ENCODE measurements around the gene ING1.
"Not testable (repeated sequence)": the region's sequence is repeated elsewhere in the genome, so short reads cannot be mapped to it uniquely, and the experiment has no call there.

The ING1 gene

DNA sequence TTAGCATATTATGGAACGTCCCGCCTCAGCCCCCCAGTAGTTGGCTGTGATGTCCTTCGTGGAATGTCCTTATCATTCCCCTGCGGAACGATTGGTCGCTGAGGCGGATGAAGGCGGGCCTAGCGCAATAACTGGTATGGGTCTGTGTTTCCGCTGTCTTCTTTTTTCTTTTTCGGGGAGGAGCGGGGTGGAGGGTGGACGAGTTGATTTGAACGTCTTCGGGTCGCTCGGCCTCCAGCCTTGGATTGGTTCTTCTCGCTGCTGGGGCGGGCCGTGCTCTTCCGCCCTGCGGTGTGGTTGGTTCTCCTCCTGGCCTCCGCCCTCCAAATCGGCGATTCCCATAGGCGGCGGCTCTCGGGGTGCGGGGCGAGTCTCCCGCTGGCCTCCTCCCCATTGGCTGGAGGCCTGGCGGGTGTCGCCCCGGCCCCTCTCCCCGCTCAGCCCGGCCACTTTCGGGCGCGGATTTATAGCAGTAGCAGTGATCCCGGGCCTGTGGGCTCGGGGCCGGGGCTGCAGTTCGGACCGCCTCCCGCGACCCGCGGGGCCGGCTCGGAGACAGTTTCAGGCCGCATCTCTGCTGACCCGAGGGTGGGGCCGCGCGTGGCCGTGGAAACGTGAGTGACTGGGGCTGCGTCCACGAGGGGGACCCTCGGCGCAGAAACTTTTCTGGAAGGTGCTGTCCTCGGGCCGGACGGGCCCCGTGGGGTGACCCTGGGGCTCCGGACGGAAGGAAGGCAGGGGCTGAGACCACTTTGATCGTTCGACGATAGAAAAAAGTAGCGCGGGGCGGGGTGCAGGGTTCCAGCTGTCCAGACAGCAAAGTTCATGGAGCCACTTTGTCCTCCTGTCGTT lies 2.1 kb downstream of the ING1 start:
- DNase-seq (ENCODE audit: low read depth), result peak; percentile 94

DNA sequence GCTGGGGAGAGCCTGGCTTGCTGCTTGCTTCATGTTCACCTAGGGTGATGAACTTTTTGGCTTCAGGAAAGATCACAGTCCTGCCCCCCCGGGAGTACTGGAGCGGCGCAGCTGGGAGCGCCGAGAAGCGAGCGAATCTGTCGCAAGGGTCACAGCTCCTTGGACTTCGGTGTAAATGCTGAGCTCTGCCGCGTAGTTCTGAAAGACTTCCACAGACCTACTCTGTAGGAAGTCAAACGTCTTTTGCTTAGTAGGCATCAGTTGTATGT lies 2.7 kb downstream of the ING1 start:
- DNase-seq (ENCODE audit: low read depth), result no peak

DNA sequence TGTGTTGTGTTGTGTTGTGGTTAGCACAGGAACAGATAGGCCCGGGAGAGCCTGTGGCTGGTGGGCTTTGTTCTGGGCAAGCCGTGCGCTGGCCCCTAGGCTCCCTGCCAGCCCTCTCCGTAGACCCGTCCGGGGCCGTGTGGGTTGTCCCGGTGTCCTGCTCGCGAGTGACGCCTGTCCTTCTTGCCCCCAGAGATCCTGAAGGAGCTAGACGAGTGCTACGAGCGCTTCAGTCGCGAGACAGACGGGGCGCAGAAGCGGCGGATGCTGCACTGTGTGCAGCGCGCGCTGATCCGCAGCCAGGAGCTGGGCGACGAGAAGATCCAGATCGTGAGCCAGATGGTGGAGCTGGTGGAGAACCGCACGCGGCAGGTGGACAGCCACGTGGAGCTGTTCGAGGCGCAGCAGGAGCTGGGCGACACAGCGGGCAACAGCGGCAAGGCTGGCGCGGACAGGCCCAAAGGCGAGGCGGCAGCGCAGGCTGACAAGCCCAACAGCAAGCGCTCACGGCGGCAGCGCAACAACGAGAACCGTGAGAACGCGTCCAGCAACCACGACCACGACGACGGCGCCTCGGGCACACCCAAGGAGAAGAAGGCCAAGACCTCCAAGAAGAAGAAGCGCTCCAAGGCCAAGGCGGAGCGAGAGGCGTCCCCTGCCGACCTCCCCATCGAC lies 5.7 kb downstream of the ING1 start:
- DNase-seq (ENCODE audit: low read depth), result no peak

DNA sequence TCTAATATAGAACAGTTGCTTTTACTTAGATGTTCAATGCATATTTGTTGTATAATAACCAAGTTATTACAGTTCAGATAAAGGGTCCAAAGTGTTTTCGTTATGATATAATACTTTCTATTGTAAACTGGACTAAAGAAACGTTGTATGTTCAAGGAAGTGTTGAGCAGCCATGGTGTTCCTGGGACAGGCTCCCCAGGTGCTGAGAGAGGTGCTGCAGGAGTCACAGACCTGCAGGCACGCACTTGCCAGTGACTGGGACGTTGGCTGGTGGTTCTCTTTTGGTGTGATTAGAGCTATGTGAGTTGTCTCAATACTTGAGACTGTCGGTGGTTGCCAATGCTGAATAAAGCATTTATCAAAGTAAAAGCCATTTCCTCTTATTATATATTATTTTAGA lies 9.5 kb downstream of the ING1 start:
- DNase-seq (ENCODE audit: low read depth), result no peak

DNA sequence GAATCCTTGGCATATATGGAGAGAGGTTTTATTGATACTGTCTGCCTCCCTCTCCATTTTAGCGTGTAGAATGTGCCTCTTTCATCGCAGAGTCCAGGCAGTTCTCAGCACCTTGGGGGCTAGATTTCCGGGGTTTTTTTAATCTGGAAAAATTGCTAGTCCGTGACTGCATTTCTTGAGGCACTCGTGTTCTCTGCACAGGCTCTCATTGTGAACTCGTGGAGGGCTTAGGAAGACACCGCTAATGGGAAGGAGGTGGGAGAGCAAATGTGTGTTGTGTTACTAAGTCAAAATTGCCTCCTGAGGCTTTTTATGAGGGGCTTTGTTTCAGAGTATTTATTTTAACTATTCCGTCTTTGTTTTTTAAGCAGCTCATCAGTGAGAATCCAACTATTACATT lies 10.1 kb downstream of the ING1 start:
- no peak for DNase-seq (ENCODE audit: low read depth)

DNA sequence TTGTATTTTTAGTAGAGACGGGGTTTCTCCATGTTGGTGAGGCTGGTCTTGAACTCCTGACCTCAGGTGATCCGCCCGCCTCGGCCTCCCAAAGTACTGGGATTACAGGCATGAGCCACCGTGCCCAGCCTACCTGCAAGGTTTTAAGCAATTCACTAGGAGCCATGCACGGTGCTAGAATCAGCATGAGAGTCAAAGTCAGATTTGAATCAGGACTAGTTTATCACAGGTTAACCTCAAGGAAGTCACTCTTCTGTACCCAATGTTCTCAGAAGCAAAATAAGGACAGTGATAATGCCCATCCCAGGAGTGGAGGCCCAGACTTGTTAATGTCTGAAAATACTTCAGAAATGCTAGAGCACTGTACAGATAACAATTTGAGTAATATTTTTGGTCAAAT lies 12.7 kb downstream of the ING1 start:
- not testable (repeated sequence) for DNase-seq (ENCODE audit: low read depth)

DNA sequence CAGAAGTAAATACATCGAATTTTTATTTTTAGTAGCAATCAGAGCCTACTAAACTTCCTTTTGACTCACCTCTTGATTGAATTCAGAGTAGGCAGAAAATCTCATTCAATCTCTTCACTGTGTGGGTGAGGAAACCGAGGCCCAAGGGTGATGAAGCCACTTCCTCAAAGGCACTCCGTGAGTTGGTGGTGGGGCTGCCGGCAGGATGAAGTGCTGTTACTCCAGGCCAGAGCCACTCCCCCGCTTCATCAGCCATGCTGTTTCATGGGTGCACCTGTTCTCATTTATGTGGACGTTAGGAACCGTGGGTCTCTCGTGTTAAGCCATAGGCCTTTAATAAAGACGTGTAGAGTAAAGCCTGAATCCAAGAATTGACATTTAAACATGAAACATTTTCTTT lies 13.2 kb downstream of the ING1 start:
- DNase-seq (ENCODE audit: low read depth), result peak; percentile 40

DNA sequence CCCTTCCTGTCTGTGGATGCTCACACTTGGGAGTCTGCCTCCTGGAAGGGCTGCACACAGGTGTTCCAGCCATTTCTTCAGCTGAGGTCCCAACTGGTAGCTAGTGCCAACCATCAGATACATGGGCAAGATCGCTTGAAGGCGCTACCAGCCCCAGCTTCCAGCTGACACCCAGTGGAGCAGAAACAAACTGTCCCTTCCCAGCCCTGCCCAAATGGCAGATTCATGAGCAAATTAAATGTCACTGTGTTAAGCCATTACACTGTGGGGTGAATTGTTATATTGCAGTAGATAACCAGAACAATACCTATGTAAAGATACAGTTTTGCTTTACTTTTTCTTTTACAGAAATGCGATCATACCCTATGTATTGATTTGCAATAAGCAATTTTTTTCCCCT lies 17.6 kb downstream of the ING1 start:
- no peak for DNase-seq (ENCODE audit: low read depth)

DNA sequence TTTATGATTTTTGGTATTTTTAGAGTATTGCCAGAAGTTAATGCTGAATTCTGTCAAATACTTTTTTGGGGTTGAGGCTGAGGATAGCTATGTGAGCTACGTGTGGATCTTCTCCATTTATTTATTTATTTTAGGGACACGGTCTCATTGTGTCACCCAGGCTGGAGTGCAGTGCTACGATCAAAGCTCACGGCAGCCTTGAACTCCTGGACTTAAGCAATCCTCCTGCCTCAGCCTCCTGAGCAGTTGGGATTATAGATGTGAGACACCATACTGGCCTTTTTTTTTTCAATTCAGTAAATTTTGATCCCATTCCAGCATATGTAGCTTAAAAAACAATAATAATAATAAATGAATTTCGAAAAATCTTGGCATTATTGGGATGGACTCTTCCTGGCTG lies 21.1 kb downstream of the ING1 start:
- DNase-seq (ENCODE audit: low read depth), result no peak

DNA sequence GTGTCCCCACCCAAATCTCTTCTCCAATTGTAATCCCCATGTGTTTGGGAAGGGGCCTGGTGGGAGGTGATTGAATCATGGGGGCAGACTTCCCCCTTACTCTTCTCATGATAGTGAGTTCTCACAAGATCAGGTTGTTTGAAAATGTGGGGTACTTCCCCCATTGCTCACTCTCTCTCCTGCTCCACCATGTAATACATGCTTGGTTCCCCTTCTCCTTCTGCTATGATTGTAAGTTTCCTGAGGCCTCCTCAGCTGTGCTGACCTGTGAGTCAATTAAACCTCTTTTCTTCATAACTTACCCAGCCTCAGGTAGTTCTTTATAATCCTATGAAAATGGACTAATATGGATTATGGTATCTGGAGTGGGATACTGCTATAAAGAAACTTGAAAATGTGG lies 24.1 kb downstream of the ING1 start:
- no peak for DNase-seq (ENCODE audit: low read depth)

DNA sequence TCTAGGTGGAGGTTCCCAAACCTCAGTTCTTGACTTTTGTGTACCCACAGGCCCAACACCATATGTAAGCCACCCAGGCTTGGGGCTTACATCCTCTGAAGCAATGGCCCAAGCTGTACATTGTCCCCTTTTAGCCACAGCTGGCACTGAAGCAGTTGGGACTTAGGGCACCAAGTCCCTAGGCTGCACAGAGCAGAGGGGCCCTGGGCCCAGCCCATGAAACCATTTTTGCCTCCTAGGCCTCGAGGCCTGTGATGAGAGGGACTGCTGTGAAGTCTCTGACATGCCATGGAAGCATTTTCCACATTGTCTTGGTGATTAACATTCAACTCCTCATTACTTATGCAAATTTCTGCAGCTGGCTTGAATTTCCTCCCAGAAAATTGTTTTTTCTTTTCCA lies 30.2 kb downstream of the ING1 start:
- no peak for DNase-seq (ENCODE audit: low read depth)

DNA sequence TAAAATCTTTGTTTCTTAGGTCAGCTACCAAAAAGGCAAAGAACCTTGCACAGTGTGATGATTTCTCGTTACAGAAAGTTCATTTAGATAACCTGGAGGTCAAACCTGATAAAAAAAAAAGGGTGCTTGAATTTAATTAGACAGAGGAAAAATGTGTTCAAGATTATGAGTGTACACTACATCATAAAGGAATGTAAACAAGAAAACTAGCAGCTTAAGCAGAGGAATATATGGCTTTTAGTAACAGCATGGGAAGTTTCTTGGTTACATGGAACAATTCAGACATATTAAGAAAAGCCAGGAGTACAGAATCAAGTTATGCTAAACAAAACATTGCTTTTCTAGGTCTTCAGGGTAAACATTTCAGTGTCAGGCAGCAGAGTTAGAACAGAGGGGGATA lies 32.9 kb downstream of the ING1 start:
- DNase-seq (ENCODE audit: low read depth), result no peak

DNA sequence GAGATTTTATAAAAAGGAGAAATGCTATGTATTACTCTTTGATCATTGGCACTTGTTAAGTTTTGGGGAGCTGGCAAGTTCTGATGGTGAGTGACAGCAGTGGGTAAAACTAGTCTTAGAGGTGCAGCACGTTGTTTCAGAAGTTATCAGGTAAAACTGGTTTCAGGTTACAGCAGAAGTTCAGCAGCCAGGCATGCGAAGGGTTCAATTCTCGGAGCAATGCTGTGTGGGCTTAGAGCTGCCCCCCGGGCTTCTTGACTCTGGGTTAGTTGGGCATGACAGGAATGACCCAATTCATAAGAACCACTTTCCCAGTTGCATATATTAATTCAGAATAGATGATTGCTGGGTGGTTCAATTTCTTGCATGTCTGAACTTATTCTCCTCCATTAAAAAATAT lies 34.8 kb downstream of the ING1 start:
- DNase-seq (ENCODE audit: low read depth), result no peak

DNA sequence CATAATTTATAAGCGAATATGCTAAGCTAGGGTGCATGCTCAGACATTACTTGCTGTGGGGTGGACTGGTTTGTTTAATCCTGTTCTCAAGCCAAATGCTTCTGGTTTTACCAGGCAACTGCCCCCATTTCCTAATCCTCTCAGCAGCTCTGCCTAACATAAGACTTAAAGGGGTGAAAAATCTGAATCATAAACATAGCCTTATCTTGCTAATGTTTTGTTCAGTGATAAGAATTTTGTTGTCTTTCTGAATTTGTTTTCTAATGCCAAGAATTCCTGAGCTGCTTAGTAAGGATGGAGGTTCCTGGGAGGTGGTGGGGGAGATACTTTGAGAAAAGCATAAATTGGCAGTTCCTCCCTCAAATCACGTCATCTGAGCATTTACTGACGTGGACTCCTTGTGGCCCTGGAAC lies 42.7 kb downstream of the ING1 start:
- no peak for DNase-seq (ENCODE audit: low read depth)

DNA sequence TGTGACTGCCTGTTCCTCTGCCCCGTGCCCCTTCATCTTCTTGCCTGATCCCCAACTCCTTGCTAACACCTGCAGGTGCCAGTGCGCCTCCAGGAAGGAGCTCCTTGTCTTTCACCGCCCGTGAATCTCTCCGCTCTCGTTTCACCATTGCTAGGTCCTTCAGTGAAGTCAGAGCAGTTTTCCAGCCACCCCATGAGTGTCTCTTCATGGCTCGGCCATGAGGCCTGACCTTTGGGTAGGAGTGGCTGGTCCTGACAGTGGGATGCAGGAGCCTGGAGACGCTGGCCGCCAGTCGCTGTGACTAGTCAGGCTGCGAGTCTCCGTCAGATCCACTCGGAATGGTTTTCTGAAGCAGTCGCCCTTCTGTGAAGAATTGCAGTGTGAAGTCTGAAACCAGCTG lies 43.8 kb downstream of the ING1 start:
- DNase-seq (ENCODE audit: low read depth), result no peak

DNA sequence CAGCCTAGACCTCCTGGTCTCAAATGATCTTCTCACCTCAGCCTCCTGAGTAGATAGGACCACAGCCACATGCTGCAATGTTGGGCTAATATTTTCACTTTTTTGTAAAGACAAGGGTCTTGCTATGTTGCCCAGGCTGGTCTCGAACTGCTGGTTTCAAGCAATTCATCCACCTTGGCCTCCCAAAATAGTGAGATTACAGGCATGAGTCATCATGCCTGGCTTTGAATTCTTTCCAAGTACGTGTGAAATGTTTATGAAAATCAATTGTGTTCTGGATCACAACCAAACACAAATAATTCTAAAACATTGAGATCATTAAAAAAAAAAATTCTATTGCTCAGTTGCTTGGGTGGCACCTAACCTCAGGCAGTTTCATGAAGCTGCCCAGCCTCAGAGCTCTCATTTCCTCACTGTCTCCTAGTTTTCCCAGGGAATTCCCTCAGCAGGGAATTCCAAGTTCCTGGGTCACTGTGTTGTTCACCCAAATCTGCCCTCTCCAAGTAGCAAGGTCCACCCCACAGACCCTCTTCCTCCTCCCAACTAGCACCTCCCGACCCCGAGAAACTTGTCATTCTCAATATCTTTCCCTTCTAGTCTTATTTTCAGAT lies 44.8 kb downstream of the ING1 start:
- no peak for DNase-seq (ENCODE audit: low read depth)

DNA sequence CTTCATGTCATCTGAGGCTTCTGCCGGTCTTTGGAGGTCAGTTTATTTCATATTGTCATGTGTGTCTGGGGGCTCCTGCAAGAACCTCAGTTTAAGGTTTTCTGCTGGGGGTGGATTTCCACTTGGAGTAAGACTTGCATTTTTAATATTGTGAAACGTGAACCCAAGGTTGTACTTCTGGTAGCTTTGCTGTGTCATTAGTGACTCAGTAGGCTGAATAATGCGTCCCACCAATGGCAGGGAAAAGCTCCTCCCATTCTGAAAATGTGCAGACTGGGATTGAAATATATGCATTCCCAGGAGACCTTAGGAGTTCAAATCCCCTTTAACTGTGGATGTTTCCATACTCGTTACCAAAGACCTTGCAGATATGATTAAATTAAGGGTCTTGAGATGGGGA lies 46.2 kb downstream of the ING1 start:
- DNase-seq (ENCODE audit: low read depth), result no peak

DNA sequence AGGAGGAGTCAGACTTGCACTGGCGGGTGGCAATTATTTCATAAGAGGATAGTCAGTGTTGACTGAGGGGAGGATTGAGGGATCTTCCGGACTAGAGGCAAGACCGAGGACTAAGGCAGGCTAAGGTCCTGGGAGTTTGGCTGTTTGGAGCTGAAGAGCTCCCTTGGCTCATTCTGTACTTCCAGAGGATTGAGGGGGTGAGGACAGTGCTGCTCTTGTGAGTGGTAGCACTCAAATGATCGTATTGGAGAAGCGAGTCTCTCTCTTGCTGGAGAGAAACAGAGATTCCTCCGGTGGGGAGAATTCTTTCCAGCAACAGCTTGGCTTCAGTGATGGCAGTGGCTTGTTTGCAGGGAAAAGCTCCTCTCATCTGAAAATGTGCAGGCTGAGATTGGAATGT lies 47.1 kb downstream of the ING1 start:
- DNase-seq (ENCODE audit: low read depth), result no peak

DNA sequence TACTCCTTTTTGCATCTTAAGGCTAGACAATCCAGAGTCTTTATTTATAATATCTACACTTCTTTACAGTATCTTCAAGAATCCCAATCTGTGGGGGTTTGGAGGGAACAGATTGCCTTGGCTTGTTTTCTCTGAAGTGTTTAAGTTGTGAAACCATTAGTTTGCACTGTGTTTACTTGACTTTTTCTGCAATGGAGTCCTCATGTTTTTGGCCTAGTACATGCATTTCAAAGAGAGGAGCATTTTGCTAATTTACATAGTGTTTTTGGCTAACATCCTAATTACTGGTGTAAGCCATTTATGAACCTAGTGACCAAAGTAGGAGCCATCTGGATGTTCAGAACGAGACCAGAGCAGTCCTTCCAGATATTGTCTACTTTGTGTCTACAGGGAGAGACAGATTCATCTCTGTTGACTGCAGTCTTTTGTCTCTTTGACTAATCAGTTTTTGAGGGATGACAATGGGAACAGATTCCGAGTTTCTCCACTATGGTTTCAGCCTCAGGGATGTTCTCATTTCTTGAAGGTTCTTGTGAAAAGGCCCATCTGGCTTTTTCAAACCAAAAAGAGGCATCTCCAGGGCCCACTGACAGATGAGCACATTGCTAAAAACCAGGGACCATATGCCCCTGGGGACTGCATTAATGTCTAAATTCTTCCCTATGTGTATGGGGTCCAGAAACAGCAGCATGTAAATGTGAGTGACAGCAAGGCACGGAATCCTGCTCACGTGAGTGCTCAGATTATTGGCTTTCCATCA lies 53.4 kb downstream of the ING1 start:
- no peak for DNase-seq (ENCODE audit: low read depth)

DNA sequence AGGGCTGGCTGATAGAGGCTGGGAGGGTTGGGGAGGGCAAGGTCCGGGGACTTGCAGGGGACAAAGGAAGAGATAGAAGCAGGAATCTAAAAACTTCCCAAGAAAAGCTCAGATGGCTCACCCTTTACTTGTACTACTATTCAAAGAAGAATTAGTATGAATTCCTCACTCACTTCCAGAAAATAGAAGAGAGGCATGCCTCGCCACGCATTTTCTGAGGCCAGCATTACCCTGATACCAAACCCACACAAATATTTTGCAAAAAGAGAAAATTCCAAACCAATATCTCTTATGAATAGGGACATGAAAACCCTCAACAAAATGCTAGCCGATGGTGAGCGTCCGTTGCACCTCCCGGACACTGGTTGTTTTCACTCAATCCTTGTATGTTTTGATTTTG lies 54.0 kb downstream of the ING1 start:
- DNase-seq (ENCODE audit: low read depth), result no peak

DNA sequence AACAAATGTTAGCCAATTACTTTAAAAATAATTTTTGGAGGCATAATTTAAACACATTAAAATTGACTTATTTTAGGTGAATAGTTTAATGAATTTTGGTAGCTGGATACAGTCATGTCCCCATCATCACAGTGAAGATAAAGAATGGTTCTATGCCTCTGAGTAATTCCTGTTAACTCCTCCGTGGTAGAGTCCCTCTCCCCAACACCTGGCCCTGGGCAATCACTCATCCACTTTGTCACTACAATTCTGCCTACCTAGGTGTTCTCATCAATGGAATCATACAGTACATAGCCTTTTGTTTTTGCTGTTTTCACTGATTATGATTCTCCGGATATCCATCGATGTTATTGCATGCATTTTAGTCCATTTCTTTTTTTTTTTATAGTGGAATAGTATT lies 55.6 kb downstream of the ING1 start:
- DNase-seq (ENCODE audit: low read depth), result no peak

DNA sequence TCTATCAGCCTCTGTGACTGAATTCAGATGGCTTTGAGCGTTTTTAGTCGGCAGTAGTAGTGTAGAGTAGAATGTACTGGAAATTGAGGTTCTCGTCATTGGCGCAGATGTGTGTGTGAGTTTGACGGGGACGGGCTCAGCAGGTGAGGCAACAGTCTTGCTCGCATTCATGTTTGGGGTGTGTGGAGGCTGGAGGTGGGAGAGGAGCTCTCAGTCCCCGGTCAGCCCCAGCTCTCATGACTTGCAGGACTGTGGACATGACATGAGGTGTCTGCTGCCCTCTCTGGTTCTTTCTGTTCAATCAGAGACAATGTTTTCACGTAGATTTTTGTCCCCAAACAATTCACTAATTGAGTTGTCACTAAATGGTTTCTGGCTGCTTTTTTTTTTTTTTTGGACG lies 57.2 kb downstream of the ING1 start:
- DNase-seq (ENCODE audit: low read depth), result no peak

DNA sequence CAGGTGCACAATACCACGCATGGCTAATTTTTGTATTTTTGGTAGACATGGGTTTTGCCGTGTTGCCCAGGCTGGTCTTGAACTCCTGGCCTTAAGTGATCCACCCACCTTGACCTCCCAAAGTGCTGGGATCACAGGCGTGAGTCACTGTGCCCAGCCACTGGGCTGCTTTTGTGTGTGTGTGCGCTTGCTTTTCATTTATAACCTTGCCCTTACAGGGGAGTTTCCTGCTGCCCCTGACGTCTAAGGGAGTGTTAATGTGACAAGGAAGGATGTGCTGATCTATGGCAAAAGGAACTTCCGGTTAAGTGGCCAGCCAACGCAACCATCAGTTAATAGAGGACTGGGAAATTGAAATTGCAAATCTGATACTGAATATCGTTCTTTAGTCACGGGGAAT lies 57.7 kb downstream of the ING1 start:
- no peak for DNase-seq (ENCODE audit: low read depth)
